Tibial artery (tissue), 4 donors: ENCODE results near the gene SNX8.

Experiments used
- DNase-seq, 2 donors: peaks; one replicate each; pipeline ENCODE4 v3.0.0-alpha.2; 2019
- H3K27ac ChIP-seq, 2 donors: fragments of 200-600 bp; sonication (generic) in 1 of 2; 1 replicate in 1 of 2; 2 replicates in 1 of 2; pipeline ENCODE4 v1.5.1; 2018 to 2019; ENCODE audit warnings: mild to moderate bottlenecking in 1 of 2
- H3K27me3 ChIP-seq, 2 donors: fragments of 200-600 bp; sonication (generic) in 1 of 2; one replicate each; pipeline versions ENCODE4 v1.5.1 to v1.6.0; 2016 to 2019
- H3K36me3 ChIP-seq, 3 donors: fragments of 200-600 bp; sonication (generic) in 2 of 3; one replicate each; pipeline ENCODE4 v1.5.1; 2016 to 2019; ENCODE audit warnings: mild to moderate bottlenecking in 2 of 3
- H3K4me1 ChIP-seq, 4 donors: fragments of 200-600 bp; sonication (generic) in 2 of 4; 1 replicate in 3 of 4; 2 replicates in 1 of 4; pipeline ENCODE4 v1.5.1; 2016 to 2019
- H3K4me3 ChIP-seq, 2 donors: fragments of 200-600 bp; sonication (generic) in 1 of 2; 1 replicate in 1 of 2; 2 replicates in 1 of 2; pipeline ENCODE4 v1.5.1; 2018 to 2019; ENCODE audit warnings: mild to moderate bottlenecking in 2 of 2
- H3K9me3 ChIP-seq, 3 donors: fragments of 200-600 bp; sonication (generic) in 1 of 3; one replicate each; pipeline ENCODE4 v1.5.1; 2016 to 2019
- intact Hi-C: fragments of 100-400 bp; cut with DNase I; formaldehyde crosslinking; loops from one replicate; pipeline ENCODE4 v1.15.0; 2023; ENCODE audit warnings: low total_unique reads
- TF ChIP-seq, protein P1 (sequence below), 2 experiments: fragments of 200-600 bp in 1 of 2; fragments of 450-650 bp in 1 of 2; IDR thresholded peaks; one replicate each; pipeline ENCODE4 v1.5.1; 2017 to 2019; ENCODE audit warnings: antibody characterized with exemption in 2 of 2, mild to moderate bottlenecking in 1 of 2, moderate library complexity in 1 of 2

The SNX8 gene

GRCh38 chr7:2249744-2250323 is 64.4 kb downstream of the SNX8 start:
- H3K27ac ChIP-seq: peak overlapping the region; percentile 47 to 48
- DNase-seq: no peak
- H3K27me3 ChIP-seq: no peaks in the 10 kb centered on the region
- no peak overlapping the region for H3K4me3 ChIP-seq
- TF ChIP-seq, protein P1, sequence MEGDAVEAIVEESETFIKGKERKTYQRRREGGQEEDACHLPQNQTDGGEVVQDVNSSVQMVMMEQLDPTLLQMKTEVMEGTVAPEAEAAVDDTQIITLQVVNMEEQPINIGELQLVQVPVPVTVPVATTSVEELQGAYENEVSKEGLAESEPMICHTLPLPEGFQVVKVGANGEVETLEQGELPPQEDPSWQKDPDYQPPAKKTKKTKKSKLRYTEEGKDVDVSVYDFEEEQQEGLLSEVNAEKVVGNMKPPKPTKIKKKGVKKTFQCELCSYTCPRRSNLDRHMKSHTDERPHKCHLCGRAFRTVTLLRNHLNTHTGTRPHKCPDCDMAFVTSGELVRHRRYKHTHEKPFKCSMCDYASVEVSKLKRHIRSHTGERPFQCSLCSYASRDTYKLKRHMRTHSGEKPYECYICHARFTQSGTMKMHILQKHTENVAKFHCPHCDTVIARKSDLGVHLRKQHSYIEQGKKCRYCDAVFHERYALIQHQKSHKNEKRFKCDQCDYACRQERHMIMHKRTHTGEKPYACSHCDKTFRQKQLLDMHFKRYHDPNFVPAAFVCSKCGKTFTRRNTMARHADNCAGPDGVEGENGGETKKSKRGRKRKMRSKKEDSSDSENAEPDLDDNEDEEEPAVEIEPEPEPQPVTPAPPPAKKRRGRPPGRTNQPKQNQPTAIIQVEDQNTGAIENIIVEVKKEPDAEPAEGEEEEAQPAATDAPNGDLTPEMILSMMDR (IDR thresholded peaks at IDR 0.05): no peak
- intact Hi-C loops: no loop called here
- peaks cover 0 to 14% (median 8%) of the 10 kb centered on the region in 4 donors for H3K4me1 ChIP-seq
- H3K9me3 ChIP-seq: no peaks in the 10 kb centered on the region
- peaks cover 0 to 28% (median 10%) of the 10 kb centered on the region in 3 donors for H3K36me3 ChIP-seq

DNA sequence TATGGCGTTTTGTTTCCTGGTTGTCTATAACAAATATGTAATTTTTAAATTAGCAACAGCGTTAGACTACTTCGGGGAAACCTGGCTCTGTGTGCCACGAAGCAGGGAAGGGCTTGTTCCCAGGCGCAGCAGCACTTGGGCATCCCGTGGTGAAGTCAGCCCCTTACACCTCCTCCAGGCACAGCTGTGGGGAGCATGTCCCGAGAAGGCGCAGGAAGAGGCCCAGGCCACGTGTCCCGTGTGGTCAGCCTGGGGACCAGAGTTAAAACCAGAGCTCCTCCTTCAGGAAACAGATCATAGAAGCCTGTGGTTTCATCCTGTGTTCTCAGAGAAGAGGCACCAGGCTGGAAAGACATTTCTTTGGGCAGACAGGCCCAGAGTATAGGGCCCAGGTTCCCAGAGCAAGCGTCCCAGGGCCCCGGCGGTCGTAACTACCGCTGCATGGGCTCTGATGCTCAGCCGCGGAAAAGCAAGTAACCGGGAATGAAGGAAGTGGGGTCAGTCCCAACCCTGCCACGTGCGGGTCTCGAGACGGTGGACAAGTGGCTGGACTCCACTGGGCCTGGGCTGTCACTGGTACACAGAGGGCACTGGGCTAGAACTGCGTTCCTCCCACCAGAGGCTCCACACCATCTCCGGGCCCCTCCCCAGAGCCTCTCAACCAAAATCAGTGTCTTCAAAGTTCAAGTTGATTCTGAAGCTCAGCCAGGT is 65.1 kb downstream of the SNX8 start:
- Histone ChIP-seq H3K36me3 (peaks cover 0 to 21% (median 6%) of the 10 kb centered on the region in 3 donors), H3K4me1 (peaks cover 0 to 14% (median 8%) of the 10 kb centered on the region in 4 donors), H3K4me3 (no peak overlapping the region), H3K27me3 (no peaks in the 10 kb centered on the region), H3K9me3 (no peaks in the 10 kb centered on the region), H3K27ac (peak overlapping the region; percentile 47 to 48)
- TF ChIP-seq, protein P1 (IDR thresholded peaks at IDR 0.05): no peak
- peak; percentile 76 to 86 for DNase-seq
- intact Hi-C loops: no loop called here

GRCh38 chr7:2247141-2247995 is 66.9 kb downstream of the SNX8 start:
- Histone ChIP-seq H3K27ac (no peak overlapping the region), H3K4me3 (no peak overlapping the region), H3K27me3 (no peaks in the 10 kb centered on the region), H3K9me3 (no peaks in the 10 kb centered on the region), H3K36me3 (peaks cover 0 to 9% (median 0%) of the 10 kb centered on the region in 3 donors), H3K4me1 (peaks cover 0 to 21% (median 13%) of the 10 kb centered on the region in 4 donors)
- DNase-seq: no peak
- TF ChIP-seq, protein P1 (IDR thresholded peaks at IDR 0.05): peak; percentile 18 to 39
- intact Hi-C loops: no loop called here

GRCh38 chr7:2245883-2246675 is 68.2 kb downstream of the SNX8 start:
- no peaks in the 10 kb centered on the region for H3K36me3 ChIP-seq
- TF ChIP-seq, protein P1 (IDR thresholded peaks at IDR 0.05): no peak

More at GRCh38 chr7:2245883-2246675, 68.2 kb downstream of the SNX8 start:
- no peaks in the 10 kb centered on the region for H3K27me3 ChIP-seq
- DNase-seq: peak in 1 of 2 donors; percentile 56
- H3K27ac ChIP-seq: no peak overlapping the region
- peaks cover 0 to 28% (median 17%) of the 10 kb centered on the region in 4 donors for H3K4me1 ChIP-seq
- H3K9me3 ChIP-seq: no peaks in the 10 kb centered on the region
- no peak overlapping the region for H3K4me3 ChIP-seq
- intact Hi-C loops: no loop called here
